Sigmoid colon (tissue), 7 donors: Measurements from ENCODE around the gene USH1C. TPM values are rescaled to one million over a fixed set of nuclear protein-coding genes. Genes with fewer than 3 reads are reported as not detected.

Experiments
- DNase-seq: peaks from one replicate; pipeline ENCODE4 v3.0.0-alpha.2; 2019
- H3K27ac ChIP-seq, 4 donors: fragments of 200-600 bp; sonication (generic); one replicate each; pipeline ENCODE4 v1.5.1; 2016 to 2019; ENCODE audit warnings: mild to moderate bottlenecking in 1 of 4
- H3K27me3 ChIP-seq, 3 donors: fragments of 200-600 bp; sonication (generic); one replicate each; pipeline ENCODE4 v1.5.1; 2019; ENCODE audit warnings: mild to moderate bottlenecking in 1 of 3
- H3K36me3 ChIP-seq, 4 donors: fragments of 200-600 bp; sonication (generic); one replicate each; pipeline ENCODE4 v1.5.1; 2016 to 2019
- H3K4me1 ChIP-seq, 4 donors: fragments of 200-600 bp; sonication (generic); one replicate each; pipeline ENCODE4 v1.5.1; 2017 to 2019
- H3K4me3 ChIP-seq, 4 donors: fragments of 200-600 bp; sonication (generic); one replicate each; pipeline ENCODE4 v1.5.1; 2017 to 2019; ENCODE audit warnings: mild to moderate bottlenecking in 2 of 4, moderate library complexity in 1 of 4
- H3K9me3 ChIP-seq, 4 donors: fragments of 200-600 bp in 3 of 4; sonication (generic) in 3 of 4; one replicate each; pipeline versions ENCODE4 v1.5.1 to v1.6.1; 2013 to 2019
- EP300 ChIP-seq, 4 donors: sonication (generic); formaldehyde crosslinking; IDR thresholded peaks; one replicate each; pipeline ENCODE4 v1.6.1; 2017; ENCODE audit warnings: antibody characterized with exemption in 4 of 4
- POLR2A ChIP-seq, 2 donors: fragments of 450-650 bp; IDR thresholded peaks; one replicate each; pipeline ENCODE4 v1.6.1; 2016; ENCODE audit warnings: antibody characterized with exemption in 2 of 2, mild to moderate bottlenecking in 2 of 2, moderate library complexity in 2 of 2
- POLR2AphosphoS5 ChIP-seq, 4 donors: sonication (generic); formaldehyde crosslinking; IDR thresholded peaks; one replicate each; pipeline ENCODE4 v1.6.1; 2017; ENCODE audit warnings: antibody characterized with exemption in 4 of 4
- WGBS, 2 donors: extraction: QIAGEN DNeasy Blood & Tissue Kit; methylation state at CpG; one replicate each; pipeline ENCODE4 v1.1.7; 2013; 5-methylcytosine and 5-hydroxymethylcytosine counted together
- intact Hi-C: fragments of 100-400 bp; cut with DNase I; formaldehyde crosslinking; loops from one replicate; pipeline ENCODE4 v1.15.1; 2023
- polyA plus RNA-seq, 3 donors: library from polyadenylated mRNA; stranded (reverse); fragments of 200-250 nt; gene quantifications; one replicate each; pipeline ENCODE4 v1.2.3, GENCODE V29; 2013
- total RNA-seq, 4 donors: library from RNA; depleted of rRNA; stranded (reverse); fragments of >200 nt; gene quantifications; one replicate each; pipeline ENCODE4 v1.1.0, GENCODE V29; 2016
- TF ChIP-seq, protein P1 (sequence below), 4 experiments: fragments of 450-650 bp in 3 of 4; fragments of 200-600 bp in 1 of 4; IDR thresholded peaks; one replicate each; pipeline ENCODE4 v1.5.1; 2016 to 2019; ENCODE audit warnings: antibody characterized with exemption in 4 of 4, mild to moderate bottlenecking in 3 of 4, moderate library complexity in 2 of 4
- donor health status: healthy with polysubstance abuse.
- donor health status: Bipolar disorder and iron deficiency.
- donor health status: healthy.

USH1C gene
- total and polyA plus RNA-seq, 7 donors: 1.2 to 152 (median 2.5) TPM

DNA sequence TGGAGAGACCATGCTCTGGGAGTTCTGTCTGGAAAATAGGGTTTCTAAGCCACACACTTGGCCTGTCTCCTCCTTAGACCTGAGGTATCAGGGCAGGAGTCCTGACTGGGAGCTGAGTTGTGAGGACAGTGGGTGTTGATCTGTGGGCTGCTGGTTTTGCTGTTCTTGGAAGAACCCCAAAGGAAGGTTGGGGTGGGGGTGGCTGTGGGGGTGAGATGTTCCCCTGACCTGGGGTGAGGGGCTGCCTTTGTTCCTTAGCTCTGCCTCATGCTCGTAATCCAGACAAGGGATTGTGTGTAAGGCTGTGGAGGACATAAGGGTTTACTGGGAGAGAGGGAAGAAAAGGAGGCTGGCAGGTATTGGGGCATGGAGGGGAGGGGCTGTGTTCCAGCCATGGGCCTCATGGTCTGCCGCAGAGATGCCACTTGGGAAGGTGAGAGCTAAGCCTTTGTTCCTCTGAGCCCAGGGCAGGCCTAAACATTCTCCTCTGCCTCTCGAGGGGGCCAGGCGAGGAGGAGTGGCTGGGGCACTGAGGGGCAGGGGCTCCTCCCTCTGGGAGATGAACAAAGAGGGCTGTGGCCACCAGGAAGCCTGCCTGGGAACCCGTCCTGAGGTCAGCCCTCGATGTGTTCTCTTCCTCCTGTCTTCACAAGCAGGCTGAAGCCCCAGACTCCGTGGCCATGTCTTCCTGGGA lies 7.3 kb upstream of the USH1C start:
- H3K4me3 ChIP-seq: no peak overlapping the region
- no peak overlapping the region for H3K27ac ChIP-seq
- H3K36me3 ChIP-seq: no peaks in the 10 kb centered on the region
- peak; percentile 49 for DNase-seq
- H3K4me1 ChIP-seq: no peaks in the 10 kb centered on the region
- 68 to 74% methylated on average over 7 of the region's 7 CpGs for WGBS, 2 donors
- intact Hi-C loops: no loop called here
- H3K27me3 ChIP-seq: peaks cover 0 to 29% (median 14%) of the 10 kb centered on the region in 3 donors
- H3K9me3 ChIP-seq: no peaks in the 10 kb centered on the region
- TF ChIP-seq, protein P1, sequence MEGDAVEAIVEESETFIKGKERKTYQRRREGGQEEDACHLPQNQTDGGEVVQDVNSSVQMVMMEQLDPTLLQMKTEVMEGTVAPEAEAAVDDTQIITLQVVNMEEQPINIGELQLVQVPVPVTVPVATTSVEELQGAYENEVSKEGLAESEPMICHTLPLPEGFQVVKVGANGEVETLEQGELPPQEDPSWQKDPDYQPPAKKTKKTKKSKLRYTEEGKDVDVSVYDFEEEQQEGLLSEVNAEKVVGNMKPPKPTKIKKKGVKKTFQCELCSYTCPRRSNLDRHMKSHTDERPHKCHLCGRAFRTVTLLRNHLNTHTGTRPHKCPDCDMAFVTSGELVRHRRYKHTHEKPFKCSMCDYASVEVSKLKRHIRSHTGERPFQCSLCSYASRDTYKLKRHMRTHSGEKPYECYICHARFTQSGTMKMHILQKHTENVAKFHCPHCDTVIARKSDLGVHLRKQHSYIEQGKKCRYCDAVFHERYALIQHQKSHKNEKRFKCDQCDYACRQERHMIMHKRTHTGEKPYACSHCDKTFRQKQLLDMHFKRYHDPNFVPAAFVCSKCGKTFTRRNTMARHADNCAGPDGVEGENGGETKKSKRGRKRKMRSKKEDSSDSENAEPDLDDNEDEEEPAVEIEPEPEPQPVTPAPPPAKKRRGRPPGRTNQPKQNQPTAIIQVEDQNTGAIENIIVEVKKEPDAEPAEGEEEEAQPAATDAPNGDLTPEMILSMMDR (IDR thresholded peaks at IDR 0.05): no peak
- TF ChIP-seq POLR2A (IDR thresholded peaks at IDR 0.05): no peak

DNA sequence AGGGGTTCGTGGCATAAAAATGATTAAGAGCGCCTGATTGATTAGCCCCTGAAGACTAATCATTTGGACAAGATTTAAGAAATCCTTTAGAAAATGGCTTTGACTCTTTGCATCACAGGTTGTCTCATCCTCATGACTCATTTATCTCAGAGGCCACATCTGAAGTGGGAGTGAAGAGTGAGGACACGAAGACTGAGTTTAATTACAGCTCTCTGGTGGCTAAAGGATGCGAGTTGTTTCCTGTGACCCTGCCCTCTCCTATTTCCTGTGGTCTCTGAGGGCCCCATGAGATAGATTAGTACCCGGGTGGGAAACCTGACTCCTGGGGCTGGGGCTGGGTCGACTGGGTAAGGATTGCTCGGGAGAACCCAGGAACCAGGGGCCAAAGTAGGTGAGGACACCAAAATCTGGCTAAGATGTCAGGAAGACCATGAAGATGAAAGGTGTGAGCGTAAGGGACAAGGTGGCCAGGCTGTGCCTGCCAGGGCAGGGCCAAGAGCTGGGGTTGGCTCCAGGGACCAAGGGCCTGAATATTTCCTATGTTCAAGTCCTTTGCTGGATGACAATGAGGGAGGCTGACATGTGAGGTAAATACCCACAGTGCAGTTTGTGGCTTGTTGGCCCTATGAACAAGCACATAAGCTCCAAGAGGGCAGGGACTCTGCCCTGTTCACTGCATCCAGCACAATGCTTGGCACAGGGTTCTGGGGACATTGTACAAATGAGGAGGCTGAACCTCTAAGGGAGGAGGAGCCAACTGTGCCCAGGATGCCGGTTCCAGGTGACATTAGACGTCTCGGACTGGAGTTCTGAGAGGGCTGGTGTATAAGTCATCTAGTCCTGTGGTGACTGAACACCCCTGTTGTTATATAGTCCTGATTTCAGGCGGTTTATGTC lies 6.5 kb upstream of the USH1C start:
- Histone ChIP-seq H3K27ac (no peak overlapping the region), H3K4me3 (no peak overlapping the region), H3K27me3 (peaks cover 0 to 37% (median 14%) of the 10 kb centered on the region in 3 donors), H3K9me3 (no peaks in the 10 kb centered on the region), H3K4me1 (no peaks in the 10 kb centered on the region), H3K36me3 (no peaks in the 10 kb centered on the region)
- WGBS, 2 donors: 67 to 72% methylated on average over 12 of the region's 12 CpGs
- intact Hi-C loops: no loop called here
- TF ChIP-seq, protein P1 (IDR thresholded peaks at IDR 0.05): no peak
- no peak for TF ChIP-seq EP300 (IDR thresholded peaks at IDR 0.05)
- TF ChIP-seq POLR2AphosphoS5 (IDR thresholded peaks at IDR 0.05): no peak
- no peak for TF ChIP-seq POLR2A (IDR thresholded peaks at IDR 0.05)
- no peak for DNase-seq

GRCh38 chr11:17548444-17548843 lies 4.2 kb upstream of the USH1C start:
- Histone ChIP-seq H3K27me3 (peaks cover 0 to 60% (median 14%) of the 10 kb centered on the region in 3 donors), H3K36me3 (no peaks in the 10 kb centered on the region), H3K4me1 (peaks cover 0 to 8% (median 2%) of the 10 kb centered on the region in 4 donors), H3K4me3 (no peak overlapping the region), H3K27ac (no peak overlapping the region), H3K9me3 (no peaks in the 10 kb centered on the region)
- 76 to 79% methylated on average over 6 of the region's 6 CpGs for WGBS, 2 donors
- TF ChIP-seq, protein P1 (IDR thresholded peaks at IDR 0.05): no peak
- TF ChIP-seq POLR2AphosphoS5 (IDR thresholded peaks at IDR 0.05) (no peak), POLR2A (IDR thresholded peaks at IDR 0.05) (no peak), EP300 (IDR thresholded peaks at IDR 0.05) (no peak)
- no peak for DNase-seq
- intact Hi-C loops: no loop called here

DNA sequence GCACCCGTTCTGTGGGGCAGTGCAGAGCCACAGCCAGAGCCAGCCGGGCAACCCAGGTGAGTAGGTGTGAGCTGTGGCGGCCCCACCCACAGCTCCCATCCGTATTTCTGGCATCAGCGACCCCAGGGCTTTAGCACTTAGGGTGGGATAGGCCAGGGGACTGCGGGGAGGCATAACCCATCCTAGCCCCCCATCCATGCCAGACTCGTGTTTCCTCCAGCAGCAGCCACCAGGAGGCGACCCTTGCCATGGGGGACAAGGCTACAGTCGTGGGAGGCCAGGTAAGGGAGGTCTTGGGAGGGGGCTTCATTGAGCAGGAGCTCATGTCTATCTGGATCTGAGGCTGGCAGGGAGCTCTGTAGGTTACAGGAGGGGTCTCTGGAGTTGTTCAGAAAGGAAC lies 3.7 kb upstream of the USH1C start:
- peaks cover 0 to 60% (median 14%) of the 10 kb centered on the region in 3 donors for H3K27me3 ChIP-seq
- intact Hi-C loops: no loop called here
- no peak overlapping the region for H3K27ac ChIP-seq
- H3K4me1 ChIP-seq: peaks cover 0 to 8% (median 2%) of the 10 kb centered on the region in 4 donors
- no peak overlapping the region for H3K4me3 ChIP-seq
- 57 to 65% methylated on average over 9 of the region's 9 CpGs for WGBS, 2 donors
- H3K9me3 ChIP-seq: no peaks in the 10 kb centered on the region
- DNase-seq: no peak
- no peaks in the 10 kb centered on the region for H3K36me3 ChIP-seq
- TF ChIP-seq, protein P1 (IDR thresholded peaks at IDR 0.05): no peak
- no peak for TF ChIP-seq EP300 (IDR thresholded peaks at IDR 0.05)
- no peak for TF ChIP-seq POLR2AphosphoS5 (IDR thresholded peaks at IDR 0.05)
- no peak for TF ChIP-seq POLR2A (IDR thresholded peaks at IDR 0.05)
